Esophagus muscularis mucosa (tissue), 2 donors: Measurements from ENCODE around the gene RAE1.

ENCODE experiments used
- POLR2A ChIP-seq: fragments of 450-650 bp; IDR thresholded peaks from one replicate; pipeline ENCODE4 v1.6.1; 2017; ENCODE audit warnings: antibody characterized with exemption, moderate library complexity, mild to moderate bottlenecking, low read depth
- POLR2AphosphoS5 ChIP-seq, 2 donors: sonication (generic); formaldehyde crosslinking; IDR thresholded peaks; one replicate each; pipeline ENCODE4 v1.6.1; 2017; ENCODE audit warnings: antibody characterized with exemption in 2 of 2

- TF ChIP-seq POLR2AphosphoS5 (IDR thresholded peaks at IDR 0.05) (no peak), POLR2A (no peak)
Observed at GRCh38 chr20:57371363-57371762, 20.3 kb downstream of the RAE1 start.
